ENCODE data around the gene HECTD3. TPM values are rescaled to one million over a fixed set of nuclear protein-coding genes. Genes with fewer than 3 reads are reported as not detected.

The HECTD3 gene
- total RNA-seq, 2 donors from 2014 or later: 39.2 to 45.5 TPM

Other genes with a start within 250 kb of the HECTD3 start
- 1,000 to 10,000 TPM; 2,841 to 3,014 TPM for gene RPS8, start 235.8 kb downstream of the HECTD3 start, total RNA-seq
- 1 to 10 TPM; 1.1 to 1.4 TPM for gene BEST4, start 223.2 kb downstream of the HECTD3 start, total RNA-seq
- gene PLK3, start 210.9 kb downstream of the HECTD3 start, total RNA-seq: 100 to 1,000 TPM; 389 to 523 TPM
- 1 to 10 TPM; 5.5 to 6.2 TPM for gene DYNLT4, start 204.0 kb downstream of the HECTD3 start, total RNA-seq
- gene BTBD19, start 202.8 kb downstream of the HECTD3 start, total RNA-seq: 10 to 100 TPM; 43.1 to 56.6 TPM
- 1 to 10 TPM; 1.6 to 1.7 TPM for gene PTCH2, start 168.1 kb downstream of the HECTD3 start, total RNA-seq
- 10 to 100 TPM in 1 of 2 donors, 1 to 10 TPM in 1; 9.0 to 13.0 TPM for gene EIF2B3, start 24.7 kb downstream of the HECTD3 start, total RNA-seq
- 10 to 100 TPM; 47.8 to 51.9 TPM for gene UROD, start 930 bp upstream of the HECTD3 start, total RNA-seq
- 1 to 10 TPM; 1.6 to 2.1 TPM for gene ZSWIM5, start 195.3 kb upstream of the HECTD3 start, total RNA-seq

Measured in T-helper 17 cell (primary cell).